ENCODE data around the gene VGF.
"Not testable (repeated sequence)": the region's sequence is repeated elsewhere in the genome, so short reads cannot be mapped to it uniquely, and the experiment has no call there.

Gene VGF

GRCh38 chr7:101137651-101138212 lies 27.6 kb downstream of the VGF start:
- DNase-seq (ENCODE audit: low spot score), result no peak

DNA sequence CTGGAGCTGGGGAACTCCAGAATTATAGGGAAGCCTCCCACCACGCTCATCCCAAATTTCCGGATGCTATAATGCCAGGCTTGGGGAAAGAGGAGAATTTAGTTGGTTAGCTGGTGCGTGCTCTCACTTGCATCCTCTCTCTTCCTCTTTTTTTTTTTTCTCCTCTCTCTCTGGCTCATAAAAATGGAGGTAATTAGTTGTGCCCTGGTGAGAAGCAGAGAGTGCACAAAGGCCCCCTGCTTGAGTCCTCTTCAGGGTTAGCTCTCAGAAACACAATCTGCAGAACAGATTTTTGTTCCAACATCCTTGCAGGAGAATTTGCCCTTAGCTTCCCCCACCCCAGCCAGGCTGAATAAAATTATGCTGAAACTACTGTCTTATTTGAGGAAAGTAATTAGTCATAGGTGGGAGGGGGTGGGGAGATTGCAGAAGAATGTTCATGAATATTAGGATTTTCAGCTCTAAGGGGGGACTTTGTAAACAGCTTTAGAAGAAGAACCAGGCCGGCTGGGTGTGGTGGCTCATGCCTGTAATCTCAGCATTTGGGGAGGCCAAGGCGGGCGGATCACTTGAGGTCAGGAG lies 30.9 kb downstream of the VGF start:
- no peak for DNase-seq (ENCODE audit: low spot score)

DNA sequence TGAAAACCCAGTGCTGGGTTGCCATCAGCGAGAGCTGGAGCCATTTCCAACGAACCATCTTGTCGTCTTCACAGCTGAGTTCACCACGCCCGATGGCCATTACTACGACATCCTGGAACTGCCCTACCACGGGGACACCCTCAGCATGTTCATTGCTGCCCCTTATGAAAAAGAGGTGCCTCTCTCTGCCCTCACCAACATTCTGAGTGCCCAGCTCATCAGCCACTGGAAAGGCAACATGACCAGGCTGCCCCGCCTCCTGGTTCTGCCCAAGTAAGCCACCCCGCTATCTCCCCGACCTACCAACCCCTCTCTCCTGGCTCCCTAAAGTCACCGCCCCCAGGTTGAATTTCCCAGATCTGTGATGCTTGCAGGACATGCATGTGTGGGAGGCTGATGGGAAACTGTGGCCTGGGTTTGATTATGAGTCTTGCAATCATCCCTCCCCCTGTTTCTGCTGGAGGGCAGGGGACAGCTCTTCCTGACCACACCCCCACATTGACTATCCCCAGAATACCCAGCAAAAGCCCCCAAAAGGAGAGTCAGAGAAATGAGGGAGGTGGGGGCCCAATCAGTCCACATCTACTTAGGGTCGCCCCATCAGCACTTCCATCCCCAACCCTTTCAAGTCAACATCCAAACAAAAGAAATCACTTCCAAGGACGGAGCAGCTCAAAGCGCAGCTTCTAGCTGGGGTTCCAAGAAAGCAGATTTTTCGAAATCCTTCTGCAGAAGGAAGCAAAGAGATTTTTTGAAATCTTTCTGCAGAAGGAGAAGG lies 31.6 kb downstream of the VGF start:
- no peak for DNase-seq (ENCODE audit: low spot score)

DNA sequence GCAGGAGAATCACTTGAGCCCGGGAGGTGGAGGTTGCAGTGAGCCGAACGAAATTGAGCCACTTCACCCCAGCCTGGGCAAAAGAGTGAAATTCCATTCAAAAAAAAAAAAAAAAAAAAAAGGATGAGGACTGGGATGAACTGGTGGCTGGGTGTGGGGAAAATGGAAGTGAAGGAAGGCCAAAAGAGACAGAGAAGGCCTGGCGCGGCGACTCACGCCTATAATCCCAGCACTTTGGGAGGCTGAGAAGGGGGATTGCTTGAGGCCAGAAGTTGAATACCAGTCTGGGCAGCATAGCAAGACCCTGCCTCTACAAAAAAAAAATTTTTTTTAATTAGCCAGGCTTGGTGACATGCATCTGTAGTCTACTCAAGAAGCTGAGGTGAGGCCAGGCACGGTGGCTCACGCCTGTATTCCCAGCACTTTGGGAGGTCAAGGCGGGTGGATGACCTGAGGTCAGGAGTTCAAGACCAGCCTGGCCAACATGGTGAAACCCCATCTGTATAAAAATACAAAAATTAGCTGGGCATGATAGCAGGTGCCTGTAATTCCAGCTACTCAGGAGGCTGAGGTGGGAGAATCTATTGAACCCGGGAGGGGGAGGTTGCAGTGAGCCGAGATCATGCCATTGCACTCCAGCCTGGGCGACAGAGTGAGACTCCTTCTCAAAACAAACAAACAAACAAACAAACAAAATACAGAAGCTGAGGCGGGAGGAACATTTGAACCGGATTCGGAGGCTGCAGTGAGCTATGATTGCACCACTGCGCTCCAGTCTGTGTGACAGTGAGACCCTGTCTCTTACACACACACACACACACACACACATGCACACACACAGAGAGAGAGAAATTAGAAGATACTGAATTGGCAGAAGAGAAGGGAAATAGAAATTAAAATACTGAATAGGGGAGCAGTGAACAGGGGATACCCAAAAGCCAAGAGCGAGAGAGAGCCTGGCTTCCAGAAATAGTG lies 32.5 kb downstream of the VGF start:
- DNase-seq (ENCODE audit: low spot score), result not testable (repeated sequence)

DNA sequence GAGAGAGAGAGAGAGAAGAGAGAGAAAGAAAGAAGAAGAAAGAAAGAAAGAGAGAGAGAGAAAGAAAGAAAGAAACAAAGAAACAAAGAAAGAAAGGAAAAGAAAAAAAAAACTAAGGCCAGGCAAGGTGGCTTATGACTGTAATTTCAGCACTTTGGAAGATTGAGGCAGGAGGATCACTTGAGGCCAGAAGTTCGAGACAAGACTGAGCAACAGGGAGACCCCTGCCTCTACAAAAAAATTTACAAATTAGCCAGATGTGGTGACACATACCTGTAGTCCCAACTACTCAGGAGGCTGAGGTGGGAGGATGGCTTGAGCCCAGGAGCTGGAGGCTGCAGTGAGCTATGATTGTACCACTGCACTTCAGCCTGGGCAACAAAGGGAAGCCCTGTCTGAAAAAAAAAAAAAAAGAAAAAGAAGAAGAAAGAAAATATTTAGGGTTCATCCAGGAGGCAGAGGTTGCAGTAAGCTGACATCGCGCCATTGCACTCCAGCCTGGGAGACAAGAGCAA lies 35.7 kb downstream of the VGF start:
- DNase-seq (ENCODE audit: low spot score), result no peak

- no peak for DNase-seq (ENCODE audit: low spot score)
Observed at GRCh38 chr7:101128040-101128834, 37.1 kb downstream of the VGF start.

- no peak for DNase-seq (ENCODE audit: low spot score)
Observed at GRCh38 chr7:101127460-101128039, 37.8 kb downstream of the VGF start.

DNA sequence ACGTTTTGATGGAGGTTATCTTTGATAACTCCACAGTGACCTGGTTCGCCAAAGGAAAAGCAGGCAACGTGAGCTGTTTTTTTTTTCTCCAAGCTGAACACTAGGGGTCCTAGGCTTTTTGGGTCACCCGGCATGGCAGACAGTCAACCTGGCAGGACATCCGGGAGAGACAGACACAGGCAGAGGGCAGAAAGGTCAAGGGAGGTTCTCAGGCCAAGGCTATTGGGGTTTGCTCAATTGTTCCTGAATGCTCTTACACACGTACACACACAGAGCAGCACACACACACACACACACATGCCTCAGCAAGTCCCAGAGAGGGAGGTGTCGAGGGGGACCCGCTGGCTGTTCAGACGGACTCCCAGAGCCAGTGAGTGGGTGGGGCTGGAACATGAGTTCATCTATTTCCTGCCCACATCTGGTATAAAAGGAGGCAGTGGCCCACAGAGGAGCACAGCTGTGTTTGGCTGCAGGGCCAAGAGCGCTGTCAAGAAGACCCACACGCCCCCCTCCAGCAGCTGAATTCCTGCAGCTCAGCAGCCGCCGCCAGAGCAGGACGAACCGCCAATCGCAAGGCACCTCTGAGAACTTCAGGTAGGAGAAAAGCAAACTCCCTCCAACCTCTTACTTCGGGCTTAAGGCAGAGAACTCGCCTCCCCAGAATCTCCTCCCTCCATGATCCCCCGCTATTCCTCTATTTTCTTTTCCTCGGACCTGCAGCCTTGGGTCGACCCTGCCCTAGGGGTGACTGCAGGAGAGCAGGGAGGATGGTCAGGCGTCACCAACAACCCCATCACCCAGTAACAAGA lies 38.5 kb downstream of the VGF start, which contains the start of gene SERPINE1:
Gene SERPINE1 (plus strand): TSS at position 454 of the 809 bp plus-strand sequence. CDS start 1,290 bp downstream, outside the sequence.
- DNase-seq (ENCODE audit: low spot score), result peak; percentile 36

DNA sequence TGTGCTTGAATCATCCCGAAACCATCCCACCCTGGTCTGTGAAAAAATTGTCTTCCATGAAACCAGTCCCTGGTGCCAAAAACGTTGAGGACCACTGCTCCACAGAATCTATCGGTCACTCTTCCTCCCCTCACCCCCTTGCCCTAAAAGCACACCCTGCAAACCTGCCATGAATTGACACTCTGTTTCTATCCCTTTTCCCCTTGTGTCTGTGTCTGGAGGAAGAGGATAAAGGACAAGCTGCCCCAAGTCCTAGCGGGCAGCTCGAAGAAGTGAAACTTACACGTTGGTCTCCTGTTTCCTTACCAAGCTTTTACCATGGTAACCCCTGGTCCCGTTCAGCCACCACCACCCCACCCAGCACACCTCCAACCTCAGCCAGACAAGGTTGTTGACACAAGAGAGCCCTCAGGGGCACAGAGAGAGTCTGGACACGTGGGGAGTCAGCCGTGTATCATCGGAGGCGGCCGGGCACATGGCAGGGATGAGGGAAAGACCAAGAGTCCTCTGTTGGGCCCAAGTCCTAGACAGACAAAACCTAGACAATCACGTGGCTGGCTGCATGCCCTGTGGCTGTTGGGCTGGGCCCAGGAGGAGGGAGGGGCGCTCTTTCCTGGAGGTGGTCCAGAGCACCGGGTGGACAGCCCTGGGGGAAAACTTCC lies 39.2 kb downstream of the VGF start:
- no peak for DNase-seq (ENCODE audit: low spot score)

DNA sequence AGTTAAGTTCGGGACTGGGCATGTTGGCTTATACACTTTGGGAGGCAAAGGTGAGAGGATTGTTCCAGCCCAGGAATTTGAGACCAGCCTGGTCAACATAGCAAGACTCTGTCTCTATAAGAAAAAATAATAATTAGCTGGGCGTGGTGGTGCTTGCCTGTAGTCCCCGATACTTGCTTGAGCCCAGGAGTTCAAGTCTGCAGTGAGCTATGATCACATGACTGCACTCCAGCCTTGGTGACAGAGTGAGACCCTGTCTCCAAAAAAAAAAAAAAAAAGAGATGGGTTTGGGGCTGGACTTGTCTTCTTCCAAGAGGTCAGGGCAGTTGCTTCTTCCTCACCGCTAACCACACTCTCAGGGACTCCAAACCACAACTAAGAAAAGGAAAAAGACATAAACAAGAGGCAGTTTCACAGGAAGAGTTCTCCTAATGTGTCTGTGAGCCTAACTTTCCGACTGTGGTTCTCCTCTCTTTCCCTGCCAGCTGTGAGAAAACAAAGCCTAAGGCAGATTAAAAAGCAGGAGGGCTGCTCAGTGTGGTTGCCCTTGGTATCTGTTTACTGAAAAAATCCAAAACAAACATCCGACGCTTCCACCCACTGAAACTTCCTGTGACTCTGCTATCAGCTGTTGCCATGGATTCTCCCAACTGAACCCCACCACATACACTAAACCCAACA lies 40.9 kb downstream of the VGF start:
- no peak for DNase-seq (ENCODE audit: low spot score)

DNA sequence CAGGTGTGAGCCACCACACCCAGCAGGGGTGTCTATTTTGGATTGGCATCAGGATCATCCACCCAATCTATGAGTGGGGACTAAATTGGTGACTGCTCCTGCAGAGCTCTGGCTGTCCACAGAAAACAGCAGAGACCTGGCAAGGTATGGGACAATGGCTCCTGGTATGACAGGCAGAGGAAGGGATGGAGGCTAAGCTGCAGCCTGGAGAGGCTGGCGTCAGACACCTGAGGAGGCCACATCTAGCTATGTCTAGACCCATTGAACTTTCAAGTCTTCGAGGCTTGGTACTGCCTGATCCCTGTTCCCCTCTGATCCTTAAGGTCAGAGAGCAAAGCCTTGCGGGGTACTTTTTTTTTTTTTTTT lies 41.7 kb downstream of the VGF start:
- DNase-seq (ENCODE audit: low spot score), result no peak

- DNase-seq (ENCODE audit: low spot score), result no peak
Observed at GRCh38 chr7:101122933-101123702, 42.3 kb downstream of the VGF start.

- peak; percentile 58 for DNase-seq (ENCODE audit: low spot score)
Observed at GRCh38 chr7:101121991-101122932, 43.1 kb downstream of the VGF start.

GRCh38 chr7:101121631-101121990 lies 43.8 kb downstream of the VGF start:
- DNase-seq (ENCODE audit: low spot score), result not testable (repeated sequence)

DNA sequence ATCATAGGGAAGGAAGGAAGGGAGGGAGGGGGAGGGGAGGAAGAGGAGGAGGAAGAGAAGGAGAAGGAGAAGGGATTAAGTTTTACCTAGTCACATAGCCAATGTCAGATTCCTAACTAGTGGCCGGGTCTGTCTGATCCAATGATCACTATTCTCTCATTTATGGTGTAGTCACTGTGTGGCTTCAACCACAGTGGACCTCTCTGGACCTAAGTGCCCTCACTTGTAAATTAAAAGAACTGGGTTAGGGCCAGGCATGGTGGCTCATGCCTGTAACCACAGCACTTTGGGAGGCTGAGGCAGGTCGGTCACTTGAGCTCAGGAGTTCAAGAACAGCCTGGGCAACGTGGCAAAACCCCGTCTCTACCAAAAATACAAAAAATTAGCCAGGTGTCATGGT lies 45.1 kb downstream of the VGF start:
- no peak for DNase-seq (ENCODE audit: low spot score)

DNA sequence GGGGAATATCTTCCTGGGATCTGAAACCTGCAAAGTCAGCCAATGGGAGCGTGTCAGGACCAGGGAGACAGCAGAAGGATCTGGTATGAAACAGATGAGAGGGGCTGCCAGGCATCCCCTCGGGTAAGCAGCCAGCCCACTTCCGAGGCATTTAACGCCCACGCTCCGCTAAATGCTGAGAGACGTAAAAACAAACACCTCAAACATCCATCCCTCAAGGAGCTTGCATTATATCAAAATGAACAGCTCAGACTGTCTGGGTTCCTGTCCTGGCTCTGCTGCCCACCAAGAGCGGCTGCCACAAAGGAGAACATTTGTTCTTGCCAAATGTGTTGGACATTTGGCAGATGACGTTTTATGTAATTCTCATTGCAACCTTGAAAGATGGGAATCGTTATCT lies 45.5 kb downstream of the VGF start:
- no peak for DNase-seq (ENCODE audit: low spot score)

GRCh38 chr7:101118856-101119255 lies 46.5 kb downstream of the VGF start:
- no peak for DNase-seq (ENCODE audit: low spot score)

All from HuH-7 (cell line).